ENCODE data around the gene NR1D2. TPM values are rescaled to one million over a fixed set of nuclear protein-coding genes. Genes with fewer than 3 reads are reported as not detected.

NR1D2 gene
- total RNA-seq, 2 experiments from 2014 or later = 3.8 to 4.1 TPM

Other genes with a start within 250 kb of the NR1D2 start
- gene UBE2E1, start 139.3 kb upstream of the NR1D2 start, total RNA-seq = 10 to 100 TPM; 55.6 to 58.5 TPM
- 1 to 10 TPM; 3.4 to 3.8 TPM for gene NKIRAS1, start 28.3 kb upstream of the NR1D2 start, total RNA-seq
- gene RPL15, start 28.2 kb upstream of the NR1D2 start, total RNA-seq = 1,000 to 10,000 TPM; 1,249 to 1,693 TPM